ENCODE results near the gene BMPR1A.
"Not testable (repeated sequence)": the region's sequence is repeated elsewhere in the genome, so short reads cannot be mapped to it uniquely, and the experiment has no call there.

Gene BMPR1A

DNA sequence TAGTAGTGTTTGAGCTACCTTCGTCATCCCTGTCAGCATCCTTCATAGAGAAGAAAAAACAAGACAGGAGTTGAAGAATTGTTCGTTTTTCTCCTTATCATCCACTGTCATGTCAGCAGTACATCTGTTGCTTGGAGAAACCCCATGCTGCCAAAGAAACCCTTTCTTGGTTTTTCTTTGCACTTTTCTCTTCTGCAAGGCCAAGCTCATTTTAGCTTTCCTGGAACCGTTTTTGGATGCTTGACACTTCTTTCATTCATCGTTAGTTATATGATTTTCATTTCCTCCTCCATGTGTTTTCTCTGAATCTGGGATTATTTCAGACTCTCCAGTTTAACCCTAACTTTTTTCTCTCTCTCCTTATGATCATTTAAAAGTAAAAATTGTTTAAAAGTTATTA is 142.1 kb downstream of the BMPR1A start:
- no peak for DNase-seq

GRCh38 chr10:86899132-86899531 is 142.7 kb downstream of the BMPR1A start:
- no peak for DNase-seq

DNA sequence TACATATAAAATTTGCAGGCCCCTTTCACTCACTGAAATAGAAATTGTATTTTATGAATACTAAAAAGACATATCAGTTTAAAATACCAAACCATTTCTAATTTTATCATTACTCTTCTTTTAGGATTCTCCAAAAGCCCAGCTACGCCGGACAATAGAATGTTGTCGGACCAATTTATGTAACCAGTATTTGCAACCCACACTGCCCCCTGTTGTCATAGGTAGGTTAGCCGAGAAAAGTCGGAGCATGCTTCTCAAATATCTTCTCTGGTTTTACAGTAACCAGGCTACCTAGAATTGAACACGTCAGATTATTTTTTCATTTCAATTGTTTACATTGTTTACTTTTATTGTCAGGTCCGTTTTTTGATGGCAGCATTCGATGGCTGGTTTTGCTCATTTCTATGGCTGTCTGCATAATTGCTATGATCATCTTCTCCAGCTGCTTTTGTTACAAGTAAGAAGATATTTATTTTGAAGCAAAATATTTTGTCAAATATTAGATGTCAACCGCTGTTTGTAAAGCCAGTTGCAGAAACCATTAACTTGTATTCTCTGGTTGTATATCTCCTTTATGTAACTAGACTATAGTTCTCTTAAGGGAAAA is 143.4 kb downstream of the BMPR1A start:
- peak in 1 of 2 experiments; percentile 10 for DNase-seq

DNA sequence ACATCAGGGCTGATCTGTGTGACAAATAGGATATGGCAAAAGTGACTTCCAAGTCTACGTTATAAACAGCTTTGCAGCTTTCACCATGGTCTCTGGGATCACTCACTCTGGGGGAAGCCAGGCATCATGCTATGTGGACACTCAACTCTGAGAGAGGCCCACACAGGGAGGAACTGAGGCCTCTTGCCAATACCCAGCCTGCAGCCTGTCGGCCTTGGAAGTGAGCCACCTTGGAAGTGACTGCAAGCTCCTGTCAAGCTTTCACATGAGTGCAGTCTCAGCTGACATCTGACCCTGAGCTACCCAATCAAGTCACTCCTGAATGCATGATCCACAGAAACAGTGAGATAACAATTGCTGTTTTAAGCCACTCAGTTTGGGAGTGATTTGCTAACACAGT is 144.5 kb downstream of the BMPR1A start:
- DNase-seq, result no peak

GRCh38 chr10:86904600-86904999 is 148.2 kb downstream of the BMPR1A start:
- no peak for DNase-seq

GRCh38 chr10:86905429-86905828 is 149.0 kb downstream of the BMPR1A start:
- DNase-seq, result no peak

GRCh38 chr10:86914734-86915133 is 158.3 kb downstream of the BMPR1A start:
- DNase-seq, result no peak

DNA sequence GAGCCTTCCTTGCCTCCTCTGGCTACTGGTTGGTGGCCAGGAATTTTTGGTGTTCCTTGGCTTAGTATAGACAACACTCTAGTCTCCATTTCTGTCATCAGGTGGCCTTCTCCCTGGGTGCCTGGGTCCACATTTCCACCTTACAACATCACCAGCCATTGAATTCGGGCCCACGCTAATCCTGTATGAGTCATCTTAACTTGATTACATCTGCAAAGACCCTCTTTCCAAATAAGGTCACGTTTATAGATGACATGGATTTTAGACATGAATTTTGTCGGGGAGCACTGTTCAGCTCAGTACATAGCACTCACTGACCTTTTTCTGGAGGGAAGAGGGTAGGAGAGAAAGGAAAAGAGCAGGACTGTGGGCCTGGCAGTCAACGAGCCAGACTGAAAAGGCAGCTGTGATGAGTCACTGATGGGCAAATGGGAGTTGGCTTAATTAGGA is 161.6 kb downstream of the BMPR1A start:
- no peak for DNase-seq

- no peak for DNase-seq
These were observed 166.1 kb downstream of the BMPR1A start for GRCh38 chr10:86922553-86922961.

GRCh38 chr10:86929468-86930380 is 173.3 kb downstream of the BMPR1A start:
- DNase-seq, result no peak

DNA sequence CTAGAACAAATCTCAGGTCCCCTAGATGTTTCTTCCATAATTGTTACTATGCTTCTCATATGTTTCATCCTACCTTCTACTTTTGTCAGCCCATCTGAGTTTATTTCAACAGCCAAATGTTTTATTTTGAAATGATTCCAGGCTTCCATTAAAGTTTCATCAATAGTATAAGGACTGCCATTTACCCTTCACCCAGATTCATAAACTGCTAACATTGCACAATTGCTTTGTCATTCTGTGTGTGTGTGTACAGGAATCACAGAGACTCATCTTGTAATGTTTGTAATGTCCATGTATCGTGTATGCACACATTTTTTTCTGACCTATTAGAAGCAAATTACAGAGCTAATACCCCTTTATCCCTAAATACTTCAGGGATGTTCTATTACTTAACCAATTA is 175.5 kb downstream of the BMPR1A start:
- no peak for DNase-seq

DNA sequence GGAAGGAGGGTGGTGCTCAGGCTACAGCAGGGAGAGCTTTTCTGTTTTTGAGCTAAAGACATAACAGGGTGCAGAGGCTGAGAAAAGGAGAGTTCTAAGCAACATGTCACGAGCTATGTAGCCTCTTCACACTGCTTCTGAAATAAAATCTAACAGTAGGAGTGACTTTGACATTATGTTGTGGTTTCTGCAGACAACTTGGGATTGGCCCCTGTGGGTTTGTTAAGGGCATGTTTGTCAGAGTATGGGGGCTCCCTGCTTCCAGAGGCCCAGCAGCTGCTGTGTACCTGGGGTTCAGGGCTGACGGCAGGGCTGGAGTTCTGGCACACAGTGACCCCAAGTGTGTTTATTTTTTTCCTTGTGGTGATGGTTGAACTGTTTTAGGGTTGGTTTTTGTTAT is 176.3 kb downstream of the BMPR1A start:
- DNase-seq, result no peak

DNA sequence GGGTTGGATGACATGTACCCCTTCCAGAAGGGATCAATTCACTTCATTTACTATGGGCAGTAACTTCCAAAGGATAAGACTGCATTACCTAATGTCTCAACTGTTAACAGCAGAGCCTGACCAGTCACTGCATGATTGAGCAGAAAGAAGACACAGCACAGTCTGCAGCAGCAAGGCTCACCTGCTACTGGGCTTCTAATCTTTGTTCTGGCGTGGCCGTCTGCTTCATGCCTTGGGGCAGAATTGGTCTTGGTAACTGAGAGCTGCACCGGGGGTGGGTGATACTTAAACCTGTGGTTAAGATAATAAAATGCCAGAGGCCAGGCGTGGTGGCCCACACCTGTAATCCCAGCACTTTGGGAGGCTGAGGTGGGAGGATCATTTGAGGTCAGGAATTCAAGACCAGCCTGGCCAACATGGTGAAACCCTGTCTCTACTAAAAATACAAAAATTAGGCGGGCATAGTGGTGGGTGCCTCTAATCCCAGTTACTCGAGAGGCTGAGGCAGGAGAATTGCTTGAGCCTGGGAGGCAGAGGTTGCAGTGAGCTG is 177.8 kb downstream of the BMPR1A start:
- DNase-seq, result not testable (repeated sequence)

DNA sequence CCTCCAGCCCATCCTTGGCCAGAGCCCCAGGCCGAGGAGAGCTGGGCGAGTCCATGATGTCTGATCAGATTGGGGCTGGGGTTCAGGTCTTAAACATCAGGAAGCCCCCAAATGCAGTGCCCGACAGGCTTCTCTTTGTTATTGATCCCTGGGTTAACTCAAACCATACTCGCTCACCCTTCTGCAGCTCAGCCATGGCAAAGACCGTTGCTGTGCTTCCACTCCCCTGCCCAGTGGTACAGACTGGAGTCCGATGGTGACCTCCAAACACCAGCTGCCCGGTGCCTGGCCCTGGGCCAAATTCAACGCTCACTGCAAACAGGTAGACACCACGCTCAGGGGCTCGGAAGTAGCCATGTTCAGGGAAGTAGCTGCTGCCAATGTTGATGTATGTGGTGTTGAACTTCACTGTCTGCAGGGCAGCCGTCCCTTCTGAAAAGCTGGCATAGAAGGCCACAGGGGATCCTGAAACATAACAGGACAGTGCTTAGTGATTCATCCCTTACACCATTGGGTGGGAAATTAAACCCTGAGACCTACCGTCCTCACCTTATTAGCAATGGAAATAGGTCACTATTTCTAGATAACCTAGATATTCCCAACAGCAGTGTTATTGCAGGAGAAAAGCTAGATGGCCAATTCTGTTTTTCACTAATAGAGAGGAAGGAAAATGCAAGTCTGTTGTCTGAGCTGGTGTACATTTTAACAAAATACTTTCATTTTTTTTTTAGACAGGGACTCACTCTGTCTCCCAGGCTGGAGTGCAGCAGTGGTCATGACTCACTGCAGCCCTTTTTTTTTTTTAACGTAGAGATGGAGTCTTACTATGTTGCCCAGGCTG is 180.5 kb downstream of the BMPR1A start:
- DNase-seq, result no peak

GRCh38 chr10:86937502-86938154 is 181.2 kb downstream of the BMPR1A start:
- no peak for DNase-seq

- DNase-seq, result no peak
These were observed 181.8 kb downstream of the BMPR1A start for GRCh38 chr10:86938260-86938659.

- DNase-seq, result not testable (repeated sequence)
These were observed 183.7 kb downstream of the BMPR1A start for GRCh38 chr10:86940076-86940475.

- no peak for DNase-seq
These were observed 184.3 kb downstream of the BMPR1A start for GRCh38 chr10:86940677-86941076.

GRCh38 chr10:86941426-86941825 is 185.0 kb downstream of the BMPR1A start:
- DNase-seq, result no peak

- DNase-seq, result no peak
These were observed 185.6 kb downstream of the BMPR1A start for GRCh38 chr10:86941991-86942421.

GRCh38 chr10:86942441-86943315 is 186.3 kb downstream of the BMPR1A start:
- DNase-seq, result no peak

Data from stimulated activated CD4-positive, alpha-beta T cell treated with anti-CD3 and anti-CD28 coated beads, Interleukin-4, amount 100 ng/mL, for 4 hours (primary cell).